ENCODE data around the gene PREX1.

The PREX1 gene

GRCh38 chr20:48803176-48804053 lies 24.4 kb downstream of the PREX1 start:
- peaks cover 29% of the 10 kb centered on the region for H3K36me3 Mint-ChIP-seq (ENCODE audit: low read depth)
- no peak overlapping the region for H3K27ac Mint-ChIP-seq
- H3K4me1 Mint-ChIP-seq, result peaks cover 58% of the 10 kb centered on the region

GRCh38 chr20:48802647-48803046 lies 25.2 kb downstream of the PREX1 start:
- peaks cover 65% of the 10 kb centered on the region for H3K4me1 Mint-ChIP-seq
- no peaks in the 10 kb centered on the region for H3K27me3 Mint-ChIP-seq
- peak overlapping the region; percentile 58 for H3K27ac Mint-ChIP-seq
- H3K36me3 Mint-ChIP-seq (ENCODE audit: low read depth), result peaks cover 27% of the 10 kb centered on the region
- ATAC-seq (no peak), DNase-seq (no peak)
- peaks cover 10% of the 10 kb centered on the region for H3K9me3 Mint-ChIP-seq
- no peak overlapping the region for H3K4me3 Mint-ChIP-seq

More at GRCh38 chr20:48803176-48804053, 24.4 kb downstream of the PREX1 start:
- H3K4me3 Mint-ChIP-seq, result no peak overlapping the region
- H3K9me3 Mint-ChIP-seq, result peaks cover 10% of the 10 kb centered on the region
- DNase-seq (no peak), ATAC-seq (no peak)
- H3K27me3 Mint-ChIP-seq, result no peaks in the 10 kb centered on the region

GRCh38 chr20:48802216-48802615 lies 25.6 kb downstream of the PREX1 start:
- Mint-ChIP-seq H3K4me1 (peaks cover 65% of the 10 kb centered on the region), H3K9me3 (peaks cover 7% of the 10 kb centered on the region), H3K27ac (peak overlapping the region; percentile 58), H3K4me3 (no peak overlapping the region), H3K27me3 (no peaks in the 10 kb centered on the region), H3K36me3 (ENCODE audit: low read depth) (peaks cover 23% of the 10 kb centered on the region)
- DNase-seq (no peak), ATAC-seq (no peak)

GRCh38 chr20:48801197-48801596 lies 26.6 kb downstream of the PREX1 start:
- Mint-ChIP-seq H3K4me1 (peaks cover 57% of the 10 kb centered on the region), H3K27ac (no peak overlapping the region), H3K9me3 (no peaks in the 10 kb centered on the region), H3K27me3 (no peaks in the 10 kb centered on the region), H3K36me3 (ENCODE audit: low read depth) (peaks cover 13% of the 10 kb centered on the region), H3K4me3 (no peak overlapping the region)
- DNase-seq, result no peak
- no peak for ATAC-seq

GRCh38 chr20:48800177-48800576 lies 27.6 kb downstream of the PREX1 start:
- Mint-ChIP-seq H3K36me3 (ENCODE audit: low read depth) (peaks cover 13% of the 10 kb centered on the region), H3K4me1 (peaks cover 59% of the 10 kb centered on the region), H3K9me3 (no peaks in the 10 kb centered on the region), H3K27ac (peak overlapping the region; percentile 53), H3K27me3 (no peaks in the 10 kb centered on the region), H3K4me3 (no peak overlapping the region)
- no peak for ATAC-seq
- no peak for DNase-seq

GRCh38 chr20:48799328-48800105 lies 28.3 kb downstream of the PREX1 start:
- ATAC-seq (no peak), DNase-seq (no peak)
- H3K9me3 Mint-ChIP-seq, result no peaks in the 10 kb centered on the region
- peaks cover 10% of the 10 kb centered on the region for H3K36me3 Mint-ChIP-seq (ENCODE audit: low read depth)
- no peaks in the 10 kb centered on the region for H3K27me3 Mint-ChIP-seq
- H3K27ac Mint-ChIP-seq, result no peak overlapping the region
- H3K4me1 Mint-ChIP-seq, result peaks cover 63% of the 10 kb centered on the region
- no peak overlapping the region for H3K4me3 Mint-ChIP-seq

- Mint-ChIP-seq H3K36me3 (ENCODE audit: low read depth) (peaks cover 3% of the 10 kb centered on the region), H3K27ac (peak overlapping the region; percentile 19), H3K27me3 (no peaks in the 10 kb centered on the region), H3K9me3 (no peaks in the 10 kb centered on the region), H3K4me3 (no peak overlapping the region), H3K4me1 (peaks cover 61% of the 10 kb centered on the region)
- ATAC-seq (no peak), DNase-seq (no peak)
Measured at GRCh38 chr20:48797850-48798747, 29.7 kb downstream of the PREX1 start.

GRCh38 chr20:48797275-48797825 lies 30.4 kb downstream of the PREX1 start:
- no peaks in the 10 kb centered on the region for H3K27me3 Mint-ChIP-seq
- ATAC-seq, result no peak
- H3K4me1 Mint-ChIP-seq, result peaks cover 60% of the 10 kb centered on the region

GRCh38 chr20:48795732-48796131 lies 32.1 kb downstream of the PREX1 start:
- no peak for DNase-seq
- ATAC-seq, result no peak
- H3K27ac Mint-ChIP-seq, result peak overlapping the region; percentile 57
- H3K4me3 Mint-ChIP-seq, result no peak overlapping the region
- H3K36me3 Mint-ChIP-seq (ENCODE audit: low read depth), result peaks cover 3% of the 10 kb centered on the region
- H3K4me1 Mint-ChIP-seq, result peaks cover 56% of the 10 kb centered on the region
- no peaks in the 10 kb centered on the region for H3K9me3 Mint-ChIP-seq
- H3K27me3 Mint-ChIP-seq, result no peaks in the 10 kb centered on the region

More at GRCh38 chr20:48797275-48797825, 30.4 kb downstream of the PREX1 start:
- no peaks in the 10 kb centered on the region for H3K9me3 Mint-ChIP-seq
- H3K27ac Mint-ChIP-seq, result peak overlapping the region; percentile 19
- H3K4me3 Mint-ChIP-seq, result no peak overlapping the region
- peaks cover 6% of the 10 kb centered on the region for H3K36me3 Mint-ChIP-seq (ENCODE audit: low read depth)
- no peak for DNase-seq

- Mint-ChIP-seq H3K4me3 (no peak overlapping the region), H3K27me3 (no peaks in the 10 kb centered on the region), H3K4me1 (peaks cover 60% of the 10 kb centered on the region), H3K36me3 (ENCODE audit: low read depth) (peaks cover 3% of the 10 kb centered on the region), H3K27ac (peak overlapping the region; percentile 57), H3K9me3 (no peaks in the 10 kb centered on the region)
- no peak for ATAC-seq
- no peak for DNase-seq
Measured at GRCh38 chr20:48794816-48795457, 32.9 kb downstream of the PREX1 start.

GRCh38 chr20:48794360-48794759 lies 33.4 kb downstream of the PREX1 start:
- peaks cover 62% of the 10 kb centered on the region for H3K4me1 Mint-ChIP-seq
- no peak overlapping the region for H3K4me3 Mint-ChIP-seq

GRCh38 chr20:48793776-48794175 lies 34.0 kb downstream of the PREX1 start:
- H3K9me3 Mint-ChIP-seq, result no peaks in the 10 kb centered on the region
- ATAC-seq, result no peak
- peaks cover 62% of the 10 kb centered on the region for H3K4me1 Mint-ChIP-seq
- H3K27ac Mint-ChIP-seq, result peak overlapping the region; percentile 39
- peaks cover 3% of the 10 kb centered on the region for H3K36me3 Mint-ChIP-seq (ENCODE audit: low read depth)
- H3K27me3 Mint-ChIP-seq, result no peaks in the 10 kb centered on the region
- DNase-seq, result no peak
- H3K4me3 Mint-ChIP-seq, result no peak overlapping the region

More at GRCh38 chr20:48794360-48794759, 33.4 kb downstream of the PREX1 start:
- ATAC-seq (no peak), DNase-seq (no peak)
- Mint-ChIP-seq H3K27me3 (no peaks in the 10 kb centered on the region), H3K9me3 (no peaks in the 10 kb centered on the region), H3K36me3 (ENCODE audit: low read depth) (peaks cover 3% of the 10 kb centered on the region), H3K27ac (peak overlapping the region; percentile 39)

GRCh38 chr20:48791666-48792071 lies 36.1 kb downstream of the PREX1 start:
- no peak overlapping the region for H3K27ac Mint-ChIP-seq
- ATAC-seq, result no peak

More at GRCh38 chr20:48791666-48792071, 36.1 kb downstream of the PREX1 start:
- Mint-ChIP-seq H3K4me1 (peaks cover 69% of the 10 kb centered on the region), H3K27me3 (no peaks in the 10 kb centered on the region), H3K9me3 (no peaks in the 10 kb centered on the region), H3K36me3 (ENCODE audit: low read depth) (peaks cover 11% of the 10 kb centered on the region), H3K4me3 (no peak overlapping the region)
- no peak for DNase-seq
